ENCODE data around the gene MYO3B. TPM values are rescaled to one million over a fixed set of nuclear protein-coding genes. Genes with fewer than 3 reads are reported as not detected.

MYO3B gene
- total RNA-seq, 1 experiment from 2014 or later, result 0.52 TPM

DNA sequence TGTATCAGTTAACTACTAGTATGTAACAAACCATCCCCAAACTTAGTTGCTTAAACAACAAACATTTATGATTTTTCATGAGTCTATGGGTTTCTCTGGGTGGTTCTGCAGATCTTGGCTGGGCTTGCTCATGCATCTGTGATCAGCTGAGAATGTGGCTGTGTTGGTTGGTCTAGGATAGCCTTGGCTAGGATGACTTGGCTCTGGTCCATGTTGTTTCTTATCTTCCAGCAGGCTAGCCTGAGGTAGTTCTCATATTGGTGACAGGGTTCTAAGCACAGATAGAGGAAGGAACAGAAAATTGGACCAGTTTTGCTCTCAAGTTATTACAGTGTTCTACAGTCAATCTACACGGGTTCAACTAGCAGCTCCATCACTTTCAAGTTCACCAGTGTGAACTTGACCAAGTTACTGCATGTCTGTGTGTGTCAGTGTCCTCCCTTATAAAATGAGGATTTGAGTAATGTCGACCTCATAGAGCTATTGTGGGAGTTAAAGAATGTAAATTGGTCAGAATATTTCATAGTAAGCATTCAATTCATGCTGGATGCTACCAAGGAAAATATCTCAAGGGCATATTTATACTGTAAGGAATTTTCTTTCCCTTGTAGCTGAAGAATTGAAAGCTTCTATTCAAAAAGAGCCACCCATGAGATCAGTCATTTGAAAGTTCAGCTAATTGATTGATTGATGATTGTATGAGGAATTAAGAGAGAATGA is 65.3 kb downstream of the MYO3B start:
- peaks cover 9% of the 10 kb centered on the region for H3K27me3 ChIP-seq (replicated peaks; ENCODE audit: insufficient read depth, low read depth, low read length, poor library complexity)
- DNase-seq (ENCODE audit: low spot score), result no peak
- POLR2A ChIA-PET (ENCODE audit: low non-redundant PET), result no interaction called here
- CTCF ChIA-PET, result no interaction called here
- peaks cover 5% of the 10 kb centered on the region for H3K4me1 ChIP-seq (ENCODE audit: insufficient read depth, low read length, poor library complexity, severe bottlenecking)
- intact Hi-C loops (cut with micrococcal nuclease; ENCODE audit: unreplicated experiment), result no loop called here
- H3K9me3 ChIP-seq (ENCODE audit: low read depth, low read length, poor library complexity, severe bottlenecking), result no peaks in the 10 kb centered on the region
- no peaks in the 10 kb centered on the region for H3K36me3 ChIP-seq (ENCODE audit: insufficient read depth, low read length, poor library complexity, severe bottlenecking)
- H3K4me3 ChIP-seq (ENCODE audit: low read depth, low read length, poor library complexity, severe bottlenecking), result no peak overlapping the region
- TF ChIP-seq EZH2 (IDR thresholded peaks at IDR 0.05; ENCODE audit: borderline replicate concordance, low read depth, low read length, poor library complexity, severe bottlenecking), result no peak
- TF ChIP-seq, protein P1, sequence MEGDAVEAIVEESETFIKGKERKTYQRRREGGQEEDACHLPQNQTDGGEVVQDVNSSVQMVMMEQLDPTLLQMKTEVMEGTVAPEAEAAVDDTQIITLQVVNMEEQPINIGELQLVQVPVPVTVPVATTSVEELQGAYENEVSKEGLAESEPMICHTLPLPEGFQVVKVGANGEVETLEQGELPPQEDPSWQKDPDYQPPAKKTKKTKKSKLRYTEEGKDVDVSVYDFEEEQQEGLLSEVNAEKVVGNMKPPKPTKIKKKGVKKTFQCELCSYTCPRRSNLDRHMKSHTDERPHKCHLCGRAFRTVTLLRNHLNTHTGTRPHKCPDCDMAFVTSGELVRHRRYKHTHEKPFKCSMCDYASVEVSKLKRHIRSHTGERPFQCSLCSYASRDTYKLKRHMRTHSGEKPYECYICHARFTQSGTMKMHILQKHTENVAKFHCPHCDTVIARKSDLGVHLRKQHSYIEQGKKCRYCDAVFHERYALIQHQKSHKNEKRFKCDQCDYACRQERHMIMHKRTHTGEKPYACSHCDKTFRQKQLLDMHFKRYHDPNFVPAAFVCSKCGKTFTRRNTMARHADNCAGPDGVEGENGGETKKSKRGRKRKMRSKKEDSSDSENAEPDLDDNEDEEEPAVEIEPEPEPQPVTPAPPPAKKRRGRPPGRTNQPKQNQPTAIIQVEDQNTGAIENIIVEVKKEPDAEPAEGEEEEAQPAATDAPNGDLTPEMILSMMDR (conservative IDR thresholded peaks at IDR 0.05; ENCODE audit: low read depth, low read length), result no peak
- H3K27ac ChIP-seq (ENCODE audit: low read depth, low read length, poor library complexity, severe bottlenecking), result no peak overlapping the region
- no TSS peak for BruUV-seq (replicated peaks)

DNA sequence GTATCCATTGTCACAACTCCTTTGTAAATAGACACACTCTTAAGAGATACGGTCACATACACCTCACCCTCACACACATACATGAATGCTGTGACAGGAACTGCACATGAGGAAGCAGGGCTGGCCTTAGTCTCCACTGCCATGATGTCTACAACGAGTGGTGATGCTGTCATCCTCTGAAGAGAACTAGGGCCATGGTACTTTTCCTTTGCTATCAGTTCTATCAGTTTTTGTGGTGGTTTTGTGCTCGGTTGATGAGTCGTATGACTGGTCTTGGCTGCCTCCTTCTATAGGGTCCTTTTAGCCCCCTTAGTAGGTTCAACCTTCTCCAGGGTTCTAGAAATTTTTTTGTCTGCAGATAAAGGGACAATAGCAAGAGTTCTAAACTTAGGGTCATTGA is 66.0 kb downstream of the MYO3B start:
- ChIA-PET POLR2A (ENCODE audit: low non-redundant PET) (no interaction called here), CTCF (no interaction called here)
- DNase-seq (ENCODE audit: low spot score), result no peak
- H3K4me1 ChIP-seq (ENCODE audit: insufficient read depth, low read length, poor library complexity, severe bottlenecking), result peaks cover 5% of the 10 kb centered on the region
- TF ChIP-seq EZH2 (IDR thresholded peaks at IDR 0.05; ENCODE audit: borderline replicate concordance, low read depth, low read length, poor library complexity, severe bottlenecking), result no peak
- TF ChIP-seq, protein P1 (conservative IDR thresholded peaks at IDR 0.05; ENCODE audit: low read depth, low read length), result no peak
- H3K4me3 ChIP-seq (ENCODE audit: low read depth, low read length, poor library complexity, severe bottlenecking), result no peak overlapping the region
- H3K9me3 ChIP-seq (ENCODE audit: low read depth, low read length, poor library complexity, severe bottlenecking), result no peaks in the 10 kb centered on the region
- no TSS peak for BruUV-seq (replicated peaks)
- H3K27ac ChIP-seq (ENCODE audit: low read depth, low read length, poor library complexity, severe bottlenecking), result no peak overlapping the region
- H3K27me3 ChIP-seq (replicated peaks; ENCODE audit: insufficient read depth, low read depth, low read length, poor library complexity), result peaks cover 8% of the 10 kb centered on the region
- no peaks in the 10 kb centered on the region for H3K36me3 ChIP-seq (ENCODE audit: insufficient read depth, low read length, poor library complexity, severe bottlenecking)
- intact Hi-C loops (cut with micrococcal nuclease; ENCODE audit: unreplicated experiment), result no loop called here

DNA sequence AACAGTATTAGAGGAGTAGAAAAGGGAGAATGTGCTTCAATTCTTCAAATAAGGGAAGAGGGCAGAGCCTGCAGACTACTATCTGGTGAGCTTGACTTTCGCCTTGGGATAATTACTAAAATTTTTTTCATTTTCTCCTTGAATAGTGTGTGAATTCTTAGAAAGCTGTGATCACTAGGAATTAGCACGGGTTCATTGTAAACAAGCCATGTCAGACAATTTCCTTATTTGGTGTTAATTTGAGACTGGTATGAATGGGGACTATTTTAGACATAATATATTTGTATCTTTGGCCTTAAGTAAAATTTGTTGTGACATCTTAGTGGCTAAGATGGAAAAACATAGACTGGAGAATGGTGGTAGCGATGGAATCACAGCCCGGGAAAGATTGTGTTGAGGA is 66.6 kb downstream of the MYO3B start:
- ChIA-PET CTCF (no interaction called here), POLR2A (ENCODE audit: low non-redundant PET) (no interaction called here)
- no TSS peak for BruUV-seq (replicated peaks)
- no peaks in the 10 kb centered on the region for H3K36me3 ChIP-seq (ENCODE audit: insufficient read depth, low read length, poor library complexity, severe bottlenecking)
- DNase-seq (ENCODE audit: low spot score), result no peak
- peaks cover 5% of the 10 kb centered on the region for H3K4me1 ChIP-seq (ENCODE audit: insufficient read depth, low read length, poor library complexity, severe bottlenecking)
- TF ChIP-seq, protein P1 (conservative IDR thresholded peaks at IDR 0.05; ENCODE audit: low read depth, low read length), result no peak
- no peak for TF ChIP-seq EZH2 (IDR thresholded peaks at IDR 0.05; ENCODE audit: borderline replicate concordance, low read depth, low read length, poor library complexity, severe bottlenecking)
- H3K27ac ChIP-seq (ENCODE audit: low read depth, low read length, poor library complexity, severe bottlenecking), result no peak overlapping the region
- intact Hi-C loops (cut with micrococcal nuclease; ENCODE audit: unreplicated experiment), result no loop called here
- no peaks in the 10 kb centered on the region for H3K9me3 ChIP-seq (ENCODE audit: low read depth, low read length, poor library complexity, severe bottlenecking)
- H3K27me3 ChIP-seq (replicated peaks; ENCODE audit: insufficient read depth, low read depth, low read length, poor library complexity), result peaks cover 9% of the 10 kb centered on the region
- no peak overlapping the region for H3K4me3 ChIP-seq (ENCODE audit: low read depth, low read length, poor library complexity, severe bottlenecking)
